HEK293T (cell line): ENCODE results near the gene ENTREP1.

ENCODE experiments used
- CTCF ChIA-PET: fragments of 350-600 bp; formaldehyde crosslinking; extraction: SDS; loops from one replicate; lab custom pipeline; 2021; ENCODE audit warnings: antibody characterized with exemption, inconsistent platforms; lab: Yijun Ruan, JAX
- POLR2A ChIA-PET: fragments of 350-600 bp; formaldehyde crosslinking; extraction: SDS; loops from one replicate; lab custom pipeline; 2020; ENCODE audit warnings: antibody characterized with exemption, inconsistent platforms; lab: Yijun Ruan, JAX
- DNase-seq: peaks from one replicate; pipeline ENCODE4 v3.0.0; 2012; ENCODE audit warnings: mixed read lengths; ENCODE audit errors: extremely low spot score
- ARNT ChIP-seq: fragments of 450-650 bp; IDR thresholded peaks from 2 replicates; pipeline ENCODE4 v1.6.1; 2017; ENCODE audit warnings: mild to moderate bottlenecking
- BHLHE40 ChIP-seq: fragments of 450-650 bp; IDR thresholded peaks from 2 replicates; pipeline ENCODE4 v1.6.1; 2016; ENCODE audit warnings: mild to moderate bottlenecking, moderate library complexity, borderline replicate concordance
- CTBP1 ChIP-seq: fragments of 450-650 bp; IDR thresholded peaks from 2 replicates; pipeline ENCODE4 v1.6.1; 2016; ENCODE audit warnings: borderline replicate concordance
- ELF4 ChIP-seq: fragments of 450-650 bp; IDR thresholded peaks from 2 replicates; pipeline ENCODE4 v1.6.1; 2017; ENCODE audit warnings: antibody characterized with exemption
- FOXA1 ChIP-seq: fragments of 450-650 bp; IDR thresholded peaks from 2 replicates; pipeline ENCODE4 v1.6.1; 2016; ENCODE audit warnings: mild to moderate bottlenecking
- FOXK2 ChIP-seq: fragments of 450-650 bp; IDR thresholded peaks from 2 replicates; pipeline ENCODE4 v1.6.1; 2016; ENCODE audit warnings: mild to moderate bottlenecking
- FOXM1 ChIP-seq: fragments of 450-650 bp; IDR thresholded peaks from 2 replicates; pipeline ENCODE4 v1.6.1; 2017; ENCODE audit warnings: mild to moderate bottlenecking, borderline replicate concordance
- HDGF ChIP-seq: fragments of 450-650 bp; IDR thresholded peaks from 2 replicates; pipeline ENCODE4 v1.6.1; 2017; ENCODE audit warnings: antibody characterized with exemption, borderline replicate concordance
- L3MBTL2 ChIP-seq: fragments of 450-650 bp; conservative IDR thresholded peaks from 2 replicates; pipeline ENCODE4 v1.6.1; 2016; ENCODE audit warnings: mild to moderate bottlenecking
- LEF1 ChIP-seq: fragments of 450-650 bp; IDR thresholded peaks from 2 replicates; pipeline ENCODE4 v1.6.1; 2017; ENCODE audit warnings: mild to moderate bottlenecking, borderline replicate concordance
- NFRKB ChIP-seq: fragments of 450-650 bp; IDR thresholded peaks from 2 replicates; pipeline ENCODE4 v1.6.1; 2016; ENCODE audit warnings: mild to moderate bottlenecking, moderate library complexity
- SP1 ChIP-seq: fragments of 450-650 bp; IDR thresholded peaks from 2 replicates; pipeline ENCODE4 v1.6.1; 2017
- SUZ12 ChIP-seq: fragments of 450-650 bp; IDR thresholded peaks from 2 replicates; pipeline ENCODE4 v1.6.1; 2016; ENCODE audit warnings: mild to moderate bottlenecking
- TARDBP ChIP-seq: fragments of 450-650 bp; IDR thresholded peaks from 2 replicates; pipeline ENCODE4 v1.6.1; 2016
- ZNF384 ChIP-seq: fragments of 450-650 bp; IDR thresholded peaks from 2 replicates; pipeline ENCODE4 v1.6.1; 2016
- TF ChIP-seq, protein P1 (sequence below): fragments of 450-650 bp; IDR thresholded peaks from 2 replicates; pipeline ENCODE4 v1.6.1; 2016

Gene ENTREP1

GRCh38 chr9:69334317-69334716 lies 9.3 kb downstream of the ENTREP1 start:
- TF ChIP-seq SP1 (no peak), FOXK2 (no peak), FOXM1 (no peak), NFRKB (no peak), BHLHE40 (no peak), CTBP1 (no peak), TARDBP (no peak), ZNF384 (no peak), ARNT (no peak), HDGF (no peak), LEF1 (no peak), ELF4 (no peak), L3MBTL2 (no peak), SUZ12 (no peak), FOXA1 (no peak)
- TF ChIP-seq, protein P1, sequence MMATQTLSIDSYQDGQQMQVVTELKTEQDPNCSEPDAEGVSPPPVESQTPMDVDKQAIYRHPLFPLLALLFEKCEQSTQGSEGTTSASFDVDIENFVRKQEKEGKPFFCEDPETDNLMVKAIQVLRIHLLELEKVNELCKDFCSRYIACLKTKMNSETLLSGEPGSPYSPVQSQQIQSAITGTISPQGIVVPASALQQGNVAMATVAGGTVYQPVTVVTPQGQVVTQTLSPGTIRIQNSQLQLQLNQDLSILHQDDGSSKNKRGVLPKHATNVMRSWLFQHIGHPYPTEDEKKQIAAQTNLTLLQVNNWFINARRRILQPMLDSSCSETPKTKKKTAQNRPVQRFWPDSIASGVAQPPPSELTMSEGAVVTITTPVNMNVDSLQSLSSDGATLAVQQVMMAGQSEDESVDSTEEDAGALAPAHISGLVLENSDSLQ, result no peak
- no peak for DNase-seq
- CTCF ChIA-PET, result no interaction called here
- POLR2A ChIA-PET, result no interaction called here

GRCh38 chr9:69339620-69340019 lies 14.6 kb downstream of the ENTREP1 start:
- CTCF ChIA-PET, result no interaction called here
- TF ChIP-seq FOXM1, result no peak
- no peak for TF ChIP-seq NFRKB
- TF ChIP-seq HDGF, result no peak
- TF ChIP-seq FOXK2, result no peak
- TF ChIP-seq SP1, result no peak
- TF ChIP-seq ELF4, result no peak
- TF ChIP-seq CTBP1, result no peak
- no peak for TF ChIP-seq ARNT
- TF ChIP-seq, protein P1, result no peak
- TF ChIP-seq LEF1, result no peak
- TF ChIP-seq BHLHE40, result no peak
- TF ChIP-seq L3MBTL2, result no peak
- TF ChIP-seq SUZ12, result no peak
- POLR2A ChIA-PET, result no interaction called here
- no peak for DNase-seq

- ChIA-PET POLR2A (interaction anchor here (0.7 kb wide), 1 partner anchor 8 kb away, joined by 6 read pairs; no protein-coding TSS in a partner anchor), CTCF (no interaction called here)
Measured at GRCh38 chr9:69340631-69341030, 15.6 kb downstream of the ENTREP1 start.

GRCh38 chr9:69342769-69343168 lies 17.8 kb downstream of the ENTREP1 start:
- ChIA-PET CTCF (no interaction called here), POLR2A (no interaction called here)
- TF ChIP-seq FOXK2 (no peak), NFRKB (no peak), FOXM1 (no peak), ELF4 (no peak), SP1 (no peak), ARNT (no peak), ZNF384 (no peak), BHLHE40 (no peak), L3MBTL2 (no peak), CTBP1 (no peak)
- TF ChIP-seq, protein P1, result no peak
- no peak for DNase-seq

More at GRCh38 chr9:69340631-69341030, 15.6 kb downstream of the ENTREP1 start:
- no peak for TF ChIP-seq L3MBTL2
- TF ChIP-seq LEF1, result no peak
- TF ChIP-seq ARNT, result no peak
- no peak for TF ChIP-seq ELF4
- TF ChIP-seq FOXA1, result no peak
- TF ChIP-seq TARDBP, result no peak
- no peak for TF ChIP-seq ZNF384
- no peak for TF ChIP-seq NFRKB
- TF ChIP-seq SUZ12, result no peak
- TF ChIP-seq SP1, result no peak
- TF ChIP-seq, protein P1, result no peak
- no peak for TF ChIP-seq FOXK2
- TF ChIP-seq BHLHE40, result no peak
- no peak for DNase-seq

DNA sequence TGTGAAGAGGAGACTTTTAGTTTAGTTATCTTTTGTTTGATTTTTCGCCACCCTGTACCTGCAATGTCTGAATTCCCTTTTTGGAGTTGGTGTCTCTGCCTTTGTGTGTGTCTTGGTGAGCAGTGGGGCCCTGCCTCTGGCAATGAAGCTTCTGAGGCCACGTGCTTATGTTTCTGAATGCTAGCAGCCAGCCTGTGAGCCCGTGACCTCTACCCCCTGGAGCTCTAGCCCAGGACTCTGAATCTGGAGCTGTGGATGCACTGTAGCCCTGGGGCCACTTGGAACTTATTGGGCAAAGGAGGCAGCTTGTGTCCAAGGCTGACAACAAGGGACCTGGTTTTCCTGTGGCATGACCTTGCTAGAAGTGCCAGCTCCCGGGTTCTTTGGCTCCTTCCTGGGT lies 19.4 kb downstream of the ENTREP1 start:
- TF ChIP-seq NFRKB (no peak), LEF1 (no peak), L3MBTL2 (0 out of 2 replicates have a peak, but pooled peaks have one; percentile 20), HDGF (no peak), ZNF384 (no peak), ELF4 (no peak), FOXK2 (no peak)
- TF ChIP-seq, protein P1, result no peak
- DNase-seq, result no peak
- POLR2A ChIA-PET, result no interaction called here
- CTCF ChIA-PET, result no interaction called here
